ENCODE results near the gene CDH4. TPM values are rescaled to one million over a fixed set of nuclear protein-coding genes. Genes with fewer than 3 reads are reported as not detected.

Gene CDH4
- total RNA-seq, 3 donors from 2014 or later (not counting 1 experiment from before 2014, with no cell fraction given) = 0.18 TPM; not detected in 2

DNA sequence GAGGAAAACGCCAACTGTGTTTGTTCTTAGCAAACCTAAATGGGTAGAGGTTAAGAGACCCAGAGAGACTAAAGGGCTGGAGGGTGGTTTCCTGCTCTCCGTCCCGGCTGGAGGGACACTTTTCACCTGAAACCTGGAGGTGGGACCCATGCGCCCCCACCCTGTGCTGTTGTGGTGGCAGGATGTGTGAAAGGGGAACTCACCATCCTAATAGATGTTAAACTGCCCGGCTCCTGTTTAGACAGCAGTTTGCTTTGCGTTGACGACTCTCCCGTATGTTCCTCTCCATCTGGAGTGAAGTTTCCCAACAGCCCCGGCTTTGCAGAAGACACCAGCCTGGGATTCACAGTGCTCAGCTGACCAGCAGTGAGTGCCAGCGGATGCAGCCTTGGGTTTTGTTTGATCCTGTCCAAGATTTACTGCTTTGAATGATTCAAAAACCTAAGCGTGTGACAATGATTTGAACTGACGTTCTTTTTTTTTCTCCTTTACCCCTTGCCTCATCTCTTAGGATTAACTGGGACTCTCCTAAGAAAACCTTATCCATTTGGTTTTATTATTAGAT, 66.0 kb downstream of the CDH4 start:
- H3K9me3 Mint-ChIP-seq = no peaks in the 10 kb centered on the region
- DNase-seq (no peak), ATAC-seq (no peak)
- Histone ChIP-seq H3K27ac (ENCODE audit: low read length) (no peak overlapping the region), H3K9me3 (ENCODE audit: control insufficient read depth, insufficient read depth, low read length) (peaks cover 10% of the 10 kb centered on the region), H3K4me3 (ENCODE audit: low read length) (no peak overlapping the region), H3K36me3 (ENCODE audit: control insufficient read depth, insufficient read depth, low read length) (no peaks in the 10 kb centered on the region), H3K4me1 (ENCODE audit: control insufficient read depth, insufficient read depth, low read length) (no peaks in the 10 kb centered on the region), H3K27me3 (ENCODE audit: control insufficient read depth, insufficient read depth, low read length) (no peaks in the 10 kb centered on the region)
- WGBS (ENCODE audit: insufficient coverage) = 59% methylated on average over 12 of the region's 12 CpGs
- H3K4me3 Mint-ChIP-seq = no peak overlapping the region
- H3K4me1 Mint-ChIP-seq = no peaks in the 10 kb centered on the region
- no peak overlapping the region for H3K27ac Mint-ChIP-seq
- intact Hi-C loops (cut with micrococcal nuclease) = no loop called here
- no peaks in the 10 kb centered on the region for H3K36me3 Mint-ChIP-seq
- no peaks in the 10 kb centered on the region for H3K27me3 Mint-ChIP-seq (ENCODE audit: low read depth in 2 of 2)
- TF ChIP-seq, protein P1, sequence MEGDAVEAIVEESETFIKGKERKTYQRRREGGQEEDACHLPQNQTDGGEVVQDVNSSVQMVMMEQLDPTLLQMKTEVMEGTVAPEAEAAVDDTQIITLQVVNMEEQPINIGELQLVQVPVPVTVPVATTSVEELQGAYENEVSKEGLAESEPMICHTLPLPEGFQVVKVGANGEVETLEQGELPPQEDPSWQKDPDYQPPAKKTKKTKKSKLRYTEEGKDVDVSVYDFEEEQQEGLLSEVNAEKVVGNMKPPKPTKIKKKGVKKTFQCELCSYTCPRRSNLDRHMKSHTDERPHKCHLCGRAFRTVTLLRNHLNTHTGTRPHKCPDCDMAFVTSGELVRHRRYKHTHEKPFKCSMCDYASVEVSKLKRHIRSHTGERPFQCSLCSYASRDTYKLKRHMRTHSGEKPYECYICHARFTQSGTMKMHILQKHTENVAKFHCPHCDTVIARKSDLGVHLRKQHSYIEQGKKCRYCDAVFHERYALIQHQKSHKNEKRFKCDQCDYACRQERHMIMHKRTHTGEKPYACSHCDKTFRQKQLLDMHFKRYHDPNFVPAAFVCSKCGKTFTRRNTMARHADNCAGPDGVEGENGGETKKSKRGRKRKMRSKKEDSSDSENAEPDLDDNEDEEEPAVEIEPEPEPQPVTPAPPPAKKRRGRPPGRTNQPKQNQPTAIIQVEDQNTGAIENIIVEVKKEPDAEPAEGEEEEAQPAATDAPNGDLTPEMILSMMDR (IDR thresholded peaks at IDR 0.05) = no peak

DNA sequence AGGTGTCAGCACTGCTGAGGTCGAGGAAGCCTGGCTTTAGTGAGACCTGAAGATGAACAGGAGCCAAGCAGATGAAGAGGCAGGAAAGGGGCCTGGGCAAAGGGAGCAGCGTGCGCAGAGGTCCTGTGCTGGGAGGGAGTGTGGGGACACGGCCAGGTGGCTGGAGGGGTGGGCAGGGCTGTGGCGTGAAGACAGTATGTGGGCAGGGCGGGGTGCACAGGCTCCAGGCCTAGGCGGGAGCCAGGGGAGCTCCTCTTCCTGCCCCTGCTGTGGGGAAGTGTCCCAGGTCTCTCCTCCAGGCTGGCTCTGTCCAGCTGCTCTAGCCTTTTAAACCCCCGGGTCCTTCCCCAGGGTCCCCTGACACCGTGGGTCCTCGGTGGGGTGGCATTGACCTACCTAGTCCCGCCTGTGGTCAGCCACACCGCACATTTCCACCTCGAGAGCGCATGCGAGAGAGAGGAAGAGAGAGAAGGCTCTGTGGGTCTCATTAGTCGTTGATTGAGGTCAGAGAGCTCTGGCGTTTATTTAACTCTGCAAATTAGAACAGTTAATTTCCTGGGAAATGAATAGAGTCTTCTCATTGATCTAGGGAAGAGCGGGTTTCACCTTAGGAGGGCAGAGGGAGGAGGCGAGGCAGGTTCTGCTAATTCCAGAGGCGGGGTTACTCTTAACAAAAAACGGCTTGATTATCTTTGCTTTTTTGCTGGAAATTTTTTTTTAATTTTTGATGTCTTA, 68.8 kb downstream of the CDH4 start:
- no peak overlapping the region for H3K4me3 ChIP-seq (ENCODE audit: low read length)
- no peaks in the 10 kb centered on the region for H3K27me3 Mint-ChIP-seq (ENCODE audit: low read depth in 2 of 2)
- H3K9me3 Mint-ChIP-seq = no peaks in the 10 kb centered on the region
- no peak overlapping the region for H3K4me3 Mint-ChIP-seq
- no peaks in the 10 kb centered on the region for H3K36me3 Mint-ChIP-seq
- H3K4me1 Mint-ChIP-seq = no peaks in the 10 kb centered on the region
- ATAC-seq (no peak), DNase-seq (no peak)
- 74% methylated on average over 21 of the region's 21 CpGs for WGBS (ENCODE audit: insufficient coverage)
- no peaks in the 10 kb centered on the region for H3K36me3 ChIP-seq (ENCODE audit: control insufficient read depth, insufficient read depth, low read length)
- no peaks in the 10 kb centered on the region for H3K4me1 ChIP-seq (ENCODE audit: control insufficient read depth, insufficient read depth, low read length)
- H3K27ac Mint-ChIP-seq = no peak overlapping the region
- H3K27ac ChIP-seq (ENCODE audit: low read length) = no peak overlapping the region
- intact Hi-C loops (cut with micrococcal nuclease) = no loop called here
- TF ChIP-seq, protein P1 (IDR thresholded peaks at IDR 0.05) = no peak
- no peaks in the 10 kb centered on the region for H3K27me3 ChIP-seq (ENCODE audit: control insufficient read depth, insufficient read depth, low read length)
- H3K9me3 ChIP-seq (ENCODE audit: control insufficient read depth, insufficient read depth, low read length) = peaks cover 10% of the 10 kb centered on the region

DNA sequence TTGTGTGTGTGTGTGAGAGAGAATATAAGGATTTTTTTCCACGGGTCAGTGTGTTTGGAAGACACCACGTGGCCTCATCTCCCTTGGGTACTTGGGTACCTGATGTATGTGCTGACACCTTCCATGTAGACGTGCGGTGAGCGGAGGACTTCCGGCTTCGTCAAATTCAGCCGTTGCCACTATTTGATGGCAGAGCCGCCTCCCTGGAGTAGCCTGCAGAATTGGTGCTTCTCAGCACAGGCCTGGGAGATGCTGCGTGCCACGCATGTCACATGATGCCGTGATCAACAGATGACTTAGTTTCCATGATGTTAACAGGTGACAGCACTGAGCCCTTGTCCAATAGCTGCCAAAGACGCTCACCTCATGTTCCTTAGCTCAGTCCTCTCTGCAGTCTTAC, 69.4 kb downstream of the CDH4 start:
- no peak for ATAC-seq
- Mint-ChIP-seq H3K9me3 (no peaks in the 10 kb centered on the region), H3K4me3 (no peak overlapping the region), H3K27me3 (ENCODE audit: low read depth in 2 of 2) (no peaks in the 10 kb centered on the region), H3K4me1 (no peaks in the 10 kb centered on the region), H3K27ac (no peak overlapping the region), H3K36me3 (no peaks in the 10 kb centered on the region)
- Histone ChIP-seq H3K27me3 (ENCODE audit: control insufficient read depth, insufficient read depth, low read length) (no peaks in the 10 kb centered on the region), H3K36me3 (ENCODE audit: control insufficient read depth, insufficient read depth, low read length) (no peaks in the 10 kb centered on the region), H3K9me3 (ENCODE audit: control insufficient read depth, insufficient read depth, low read length) (peaks cover 10% of the 10 kb centered on the region), H3K27ac (ENCODE audit: low read length) (no peak overlapping the region), H3K4me3 (ENCODE audit: low read length) (no peak overlapping the region), H3K4me1 (ENCODE audit: control insufficient read depth, insufficient read depth, low read length) (no peaks in the 10 kb centered on the region)
- WGBS (ENCODE audit: insufficient coverage) = 91% methylated on average over 12 of the region's 13 CpGs
- DNase-seq = no peak
- intact Hi-C loops (cut with micrococcal nuclease) = no loop called here
- TF ChIP-seq, protein P1 (IDR thresholded peaks at IDR 0.05) = no peak
